Measurements from ENCODE around the gene TMEM242. TPM values are rescaled to one million over a fixed set of nuclear protein-coding genes. Genes with fewer than 3 reads are reported as not detected.

TMEM242 gene
- polyA plus RNA-seq, 1 donor from 2014 or later, result 17.6 TPM

DNA sequence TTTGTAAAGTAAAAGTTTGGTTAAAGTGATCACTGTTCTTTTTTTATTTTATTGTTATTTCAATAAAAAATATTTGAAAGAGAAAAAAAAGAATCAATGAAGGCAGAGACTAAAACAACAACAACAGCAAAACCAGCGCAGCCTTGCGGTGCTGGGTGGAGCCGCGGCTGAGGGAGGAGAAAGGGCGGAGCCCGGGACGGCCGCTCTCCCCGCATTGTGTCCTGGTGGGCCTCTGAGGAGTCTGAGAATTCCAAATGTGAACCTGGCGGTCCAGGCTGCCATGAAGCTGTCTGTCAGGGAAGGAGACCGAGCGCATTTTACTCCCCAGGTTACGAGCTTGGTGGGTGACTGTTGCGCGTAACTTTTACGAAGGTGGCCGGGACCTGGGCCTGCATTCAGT is 43.2 kb downstream of the TMEM242 start:
- no peak overlapping the region for H3K9ac ChIP-seq (ENCODE audit: low read length)
- no peaks in the 10 kb centered on the region for H3K9me2 ChIP-seq (ENCODE audit: insufficient read depth, low read length)
- H3K79me2 ChIP-seq (replicated peaks; ENCODE audit: insufficient read depth, low read length), result no peaks in the 10 kb centered on the region
- H3K36me3 ChIP-seq (ENCODE audit: insufficient read depth, low read length), result no peaks in the 10 kb centered on the region
- no peak overlapping the region for H3K27ac ChIP-seq (ENCODE audit: low read length)
- no peak overlapping the region for H3K4me2 ChIP-seq (ENCODE audit: low read length)
- H2AFZ ChIP-seq (ENCODE audit: low read depth, low read length), result no peak overlapping the region
- no peaks in the 10 kb centered on the region for H3K27me3 ChIP-seq (ENCODE audit: insufficient read depth, low read depth, low read length)
- no peaks in the 10 kb centered on the region for H4K20me1 ChIP-seq (ENCODE audit: insufficient read depth)
- H3K4me3 ChIP-seq (ENCODE audit: low read length), result no peak overlapping the region
- H3K9me3 ChIP-seq (ENCODE audit: low read length), result no peaks in the 10 kb centered on the region
- no peak for TF ChIP-seq TAF1 (IDR thresholded peaks at IDR 0.05; ENCODE audit: low read depth)
- no peak for TF ChIP-seq MXI1 (conservative IDR thresholded peaks at IDR 0.05; ENCODE audit: poor library complexity, severe bottlenecking)
- TF ChIP-seq, protein P1, sequence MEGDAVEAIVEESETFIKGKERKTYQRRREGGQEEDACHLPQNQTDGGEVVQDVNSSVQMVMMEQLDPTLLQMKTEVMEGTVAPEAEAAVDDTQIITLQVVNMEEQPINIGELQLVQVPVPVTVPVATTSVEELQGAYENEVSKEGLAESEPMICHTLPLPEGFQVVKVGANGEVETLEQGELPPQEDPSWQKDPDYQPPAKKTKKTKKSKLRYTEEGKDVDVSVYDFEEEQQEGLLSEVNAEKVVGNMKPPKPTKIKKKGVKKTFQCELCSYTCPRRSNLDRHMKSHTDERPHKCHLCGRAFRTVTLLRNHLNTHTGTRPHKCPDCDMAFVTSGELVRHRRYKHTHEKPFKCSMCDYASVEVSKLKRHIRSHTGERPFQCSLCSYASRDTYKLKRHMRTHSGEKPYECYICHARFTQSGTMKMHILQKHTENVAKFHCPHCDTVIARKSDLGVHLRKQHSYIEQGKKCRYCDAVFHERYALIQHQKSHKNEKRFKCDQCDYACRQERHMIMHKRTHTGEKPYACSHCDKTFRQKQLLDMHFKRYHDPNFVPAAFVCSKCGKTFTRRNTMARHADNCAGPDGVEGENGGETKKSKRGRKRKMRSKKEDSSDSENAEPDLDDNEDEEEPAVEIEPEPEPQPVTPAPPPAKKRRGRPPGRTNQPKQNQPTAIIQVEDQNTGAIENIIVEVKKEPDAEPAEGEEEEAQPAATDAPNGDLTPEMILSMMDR (IDR thresholded peaks at IDR 0.05; ENCODE audit: poor library complexity, severe bottlenecking), result no peak
- no peak for TF ChIP-seq EP300 (conservative IDR thresholded peaks at IDR 0.05; ENCODE audit: poor library complexity, severe bottlenecking)
- no peak for TF ChIP-seq RAD21 (conservative IDR thresholded peaks at IDR 0.05)
- TF ChIP-seq SMC3 (conservative IDR thresholded peaks at IDR 0.05; ENCODE audit: poor library complexity), result no peak
- TF ChIP-seq, protein P2, sequence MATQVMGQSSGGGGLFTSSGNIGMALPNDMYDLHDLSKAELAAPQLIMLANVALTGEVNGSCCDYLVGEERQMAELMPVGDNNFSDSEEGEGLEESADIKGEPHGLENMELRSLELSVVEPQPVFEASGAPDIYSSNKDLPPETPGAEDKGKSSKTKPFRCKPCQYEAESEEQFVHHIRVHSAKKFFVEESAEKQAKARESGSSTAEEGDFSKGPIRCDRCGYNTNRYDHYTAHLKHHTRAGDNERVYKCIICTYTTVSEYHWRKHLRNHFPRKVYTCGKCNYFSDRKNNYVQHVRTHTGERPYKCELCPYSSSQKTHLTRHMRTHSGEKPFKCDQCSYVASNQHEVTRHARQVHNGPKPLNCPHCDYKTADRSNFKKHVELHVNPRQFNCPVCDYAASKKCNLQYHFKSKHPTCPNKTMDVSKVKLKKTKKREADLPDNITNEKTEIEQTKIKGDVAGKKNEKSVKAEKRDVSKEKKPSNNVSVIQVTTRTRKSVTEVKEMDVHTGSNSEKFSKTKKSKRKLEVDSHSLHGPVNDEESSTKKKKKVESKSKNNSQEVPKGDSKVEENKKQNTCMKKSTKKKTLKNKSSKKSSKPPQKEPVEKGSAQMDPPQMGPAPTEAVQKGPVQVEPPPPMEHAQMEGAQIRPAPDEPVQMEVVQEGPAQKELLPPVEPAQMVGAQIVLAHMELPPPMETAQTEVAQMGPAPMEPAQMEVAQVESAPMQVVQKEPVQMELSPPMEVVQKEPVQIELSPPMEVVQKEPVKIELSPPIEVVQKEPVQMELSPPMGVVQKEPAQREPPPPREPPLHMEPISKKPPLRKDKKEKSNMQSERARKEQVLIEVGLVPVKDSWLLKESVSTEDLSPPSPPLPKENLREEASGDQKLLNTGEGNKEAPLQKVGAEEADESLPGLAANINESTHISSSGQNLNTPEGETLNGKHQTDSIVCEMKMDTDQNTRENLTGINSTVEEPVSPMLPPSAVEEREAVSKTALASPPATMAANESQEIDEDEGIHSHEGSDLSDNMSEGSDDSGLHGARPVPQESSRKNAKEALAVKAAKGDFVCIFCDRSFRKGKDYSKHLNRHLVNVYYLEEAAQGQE (IDR thresholded peaks at IDR 0.05; ENCODE audit: borderline replicate concordance), result no peak
- no peak for TF ChIP-seq EZH2 (IDR thresholded peaks at IDR 0.05; ENCODE audit: borderline replicate concordance, insufficient read depth, low read length, poor library complexity, severe bottlenecking)
- no peak for TF ChIP-seq POLR2AphosphoS5 (IDR thresholded peaks at IDR 0.05)
- H3F3A ChIP-seq (ENCODE audit: insufficient read depth, low read length, poor library complexity, severe bottlenecking), result no peaks in the 10 kb centered on the region

DNA sequence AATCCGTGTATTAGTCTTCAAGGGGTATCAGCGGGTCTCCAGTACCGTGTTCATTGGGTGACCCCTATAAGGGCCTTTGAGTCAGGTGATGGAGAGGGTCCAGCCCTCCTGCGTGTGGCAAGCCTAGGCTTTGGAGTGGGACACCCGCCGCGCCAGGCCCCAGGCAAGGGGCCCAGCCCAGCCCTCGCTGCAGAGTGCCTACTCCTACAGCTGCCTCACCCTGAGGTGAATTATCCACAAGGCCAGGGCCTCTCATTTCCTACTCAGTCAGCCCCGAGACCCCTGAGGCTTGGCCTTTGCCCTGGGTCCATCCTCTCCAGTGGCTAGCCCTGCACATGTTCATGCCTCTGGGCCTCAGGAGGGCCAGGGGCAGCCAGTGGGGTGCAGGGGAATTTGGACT is 45.1 kb downstream of the TMEM242 start:
- Histone ChIP-seq H3K79me2 (replicated peaks; ENCODE audit: insufficient read depth, low read length) (no peaks in the 10 kb centered on the region), H3K36me3 (ENCODE audit: insufficient read depth, low read length) (no peaks in the 10 kb centered on the region), H3K27ac (ENCODE audit: low read length) (no peak overlapping the region), H3K9ac (ENCODE audit: low read length) (no peak overlapping the region), H3K27me3 (ENCODE audit: insufficient read depth, low read depth, low read length) (peaks cover 9% of the 10 kb centered on the region), H3K4me2 (ENCODE audit: low read length) (no peak overlapping the region), H3F3A (ENCODE audit: insufficient read depth, low read length, poor library complexity, severe bottlenecking) (no peaks in the 10 kb centered on the region), H2AFZ (ENCODE audit: low read depth, low read length) (no peak overlapping the region), H3K4me3 (ENCODE audit: low read length) (no peak overlapping the region), H4K20me1 (ENCODE audit: insufficient read depth) (no peaks in the 10 kb centered on the region), H3K9me3 (ENCODE audit: low read length) (no peaks in the 10 kb centered on the region), H3K9me2 (ENCODE audit: insufficient read depth, low read length) (no peaks in the 10 kb centered on the region)
- TF ChIP-seq, protein P1 (IDR thresholded peaks at IDR 0.05; ENCODE audit: poor library complexity, severe bottlenecking), result no peak
- TF ChIP-seq EZH2 (IDR thresholded peaks at IDR 0.05; ENCODE audit: borderline replicate concordance, insufficient read depth, low read length, poor library complexity, severe bottlenecking) (no peak), TAF1 (IDR thresholded peaks at IDR 0.05; ENCODE audit: low read depth) (no peak), EP300 (conservative IDR thresholded peaks at IDR 0.05; ENCODE audit: poor library complexity, severe bottlenecking) (no peak), RAD21 (conservative IDR thresholded peaks at IDR 0.05) (no peak), POLR2AphosphoS5 (IDR thresholded peaks at IDR 0.05) (no peak), MXI1 (conservative IDR thresholded peaks at IDR 0.05; ENCODE audit: poor library complexity, severe bottlenecking) (no peak), SMC3 (conservative IDR thresholded peaks at IDR 0.05; ENCODE audit: poor library complexity) (no peak)
- TF ChIP-seq, protein P2 (IDR thresholded peaks at IDR 0.05; ENCODE audit: borderline replicate concordance), result no peak
